ENCODE measurements around the gene PHF12.

Gene PHF12

DNA sequence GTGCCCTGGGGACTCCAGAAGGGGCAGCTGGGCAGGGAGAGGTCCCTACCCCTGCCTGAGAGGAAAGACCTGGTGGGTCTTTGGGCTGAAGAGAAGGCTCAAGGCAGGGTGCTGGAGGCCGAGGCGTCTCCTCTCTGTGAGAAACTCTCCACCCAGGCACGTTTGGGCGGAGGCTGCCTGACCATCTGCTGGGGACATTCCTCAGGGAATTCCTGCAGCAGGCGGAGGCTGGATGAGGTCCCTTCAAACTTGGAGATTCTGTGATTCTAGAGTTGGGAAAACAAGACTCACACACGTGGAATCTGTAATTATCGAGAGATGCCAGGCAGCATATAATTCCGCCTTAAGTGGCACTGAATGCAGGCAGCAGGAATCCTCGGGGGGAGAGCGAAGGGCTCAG, 21.1 kb upstream of the PHF12 start:
- Histone ChIP-seq H3K4me2 (ENCODE audit: low read length) (no peak overlapping the region), H3F3A (ENCODE audit: insufficient read depth, low read length) (no peaks in the 10 kb centered on the region), H3K4me1 (ENCODE audit: insufficient read depth, low read length, severe bottlenecking) (no peaks in the 10 kb centered on the region), H4K20me1 (ENCODE audit: insufficient read depth, low read length) (no peaks in the 10 kb centered on the region), H3K36me3 (ENCODE audit: insufficient read depth, low read length) (no peaks in the 10 kb centered on the region), H3K27me3 (ENCODE audit: insufficient read depth, low read length) (0 out of 2 replicates have a peak, but pooled peaks cover 10% of the 10 kb centered on the region), H3K79me2 (ENCODE audit: insufficient read depth, low read length) (no peaks in the 10 kb centered on the region), H3K4me3 (ENCODE audit: low read depth, low read length, poor library complexity, severe bottlenecking) (no peak overlapping the region), H3K9ac (ENCODE audit: low read length) (no peak overlapping the region), H3K9me2 (ENCODE audit: low read depth, low read length) (no peaks in the 10 kb centered on the region), H2AFZ (ENCODE audit: low read length) (no peak overlapping the region), H3K9me3 (ENCODE audit: low read length) (no peaks in the 10 kb centered on the region), H3K27ac (ENCODE audit: low read depth, low read length, poor library complexity, severe bottlenecking) (no peak overlapping the region)
- TF ChIP-seq EZH2 (IDR thresholded peaks at IDR 0.05; ENCODE audit: borderline replicate concordance, low read length) = no peak
- TF ChIP-seq, protein P1, sequence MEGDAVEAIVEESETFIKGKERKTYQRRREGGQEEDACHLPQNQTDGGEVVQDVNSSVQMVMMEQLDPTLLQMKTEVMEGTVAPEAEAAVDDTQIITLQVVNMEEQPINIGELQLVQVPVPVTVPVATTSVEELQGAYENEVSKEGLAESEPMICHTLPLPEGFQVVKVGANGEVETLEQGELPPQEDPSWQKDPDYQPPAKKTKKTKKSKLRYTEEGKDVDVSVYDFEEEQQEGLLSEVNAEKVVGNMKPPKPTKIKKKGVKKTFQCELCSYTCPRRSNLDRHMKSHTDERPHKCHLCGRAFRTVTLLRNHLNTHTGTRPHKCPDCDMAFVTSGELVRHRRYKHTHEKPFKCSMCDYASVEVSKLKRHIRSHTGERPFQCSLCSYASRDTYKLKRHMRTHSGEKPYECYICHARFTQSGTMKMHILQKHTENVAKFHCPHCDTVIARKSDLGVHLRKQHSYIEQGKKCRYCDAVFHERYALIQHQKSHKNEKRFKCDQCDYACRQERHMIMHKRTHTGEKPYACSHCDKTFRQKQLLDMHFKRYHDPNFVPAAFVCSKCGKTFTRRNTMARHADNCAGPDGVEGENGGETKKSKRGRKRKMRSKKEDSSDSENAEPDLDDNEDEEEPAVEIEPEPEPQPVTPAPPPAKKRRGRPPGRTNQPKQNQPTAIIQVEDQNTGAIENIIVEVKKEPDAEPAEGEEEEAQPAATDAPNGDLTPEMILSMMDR (IDR thresholded peaks at IDR 0.05; ENCODE audit: low read length) = no peak

DNA sequence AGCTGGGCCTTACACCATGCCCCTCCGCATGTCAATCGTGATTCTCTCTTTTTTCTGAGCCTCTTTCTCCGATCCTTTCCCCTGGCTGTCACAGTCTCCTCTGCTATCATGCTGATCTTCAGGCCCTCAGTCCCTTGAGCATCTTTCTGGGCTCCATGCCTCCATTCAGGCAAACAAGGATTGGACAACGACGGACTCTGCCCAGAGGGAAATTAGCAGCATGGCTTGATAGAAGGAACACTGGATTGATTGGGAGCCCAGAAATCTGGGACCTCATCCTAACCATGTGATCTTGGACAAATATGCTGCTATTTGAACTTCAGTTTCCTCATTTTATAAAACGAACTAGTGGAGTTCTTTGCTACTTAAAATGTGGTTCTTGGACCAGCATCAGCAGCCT, 19.6 kb upstream of the PHF12 start:
- no peaks in the 10 kb centered on the region for H3K9me2 ChIP-seq (ENCODE audit: low read depth, low read length)
- no peaks in the 10 kb centered on the region for H3F3A ChIP-seq (ENCODE audit: insufficient read depth, low read length)
- no peaks in the 10 kb centered on the region for H3K4me1 ChIP-seq (ENCODE audit: insufficient read depth, low read length, severe bottlenecking)
- no peak overlapping the region for H3K9ac ChIP-seq (ENCODE audit: low read length)
- H4K20me1 ChIP-seq (ENCODE audit: insufficient read depth, low read length) = no peaks in the 10 kb centered on the region
- no peak overlapping the region for H3K27ac ChIP-seq (ENCODE audit: low read depth, low read length, poor library complexity, severe bottlenecking)
- 0 out of 2 replicates have a peak, but pooled peaks cover 10% of the 10 kb centered on the region for H3K27me3 ChIP-seq (ENCODE audit: insufficient read depth, low read length)
- H3K4me3 ChIP-seq (ENCODE audit: low read depth, low read length, poor library complexity, severe bottlenecking) = no peak overlapping the region
- TF ChIP-seq EZH2 (IDR thresholded peaks at IDR 0.05; ENCODE audit: borderline replicate concordance, low read length) = no peak
- TF ChIP-seq, protein P1 (IDR thresholded peaks at IDR 0.05; ENCODE audit: low read length) = no peak
- H3K79me2 ChIP-seq (ENCODE audit: insufficient read depth, low read length) = no peaks in the 10 kb centered on the region
- no peaks in the 10 kb centered on the region for H3K9me3 ChIP-seq (ENCODE audit: low read length)
- H3K36me3 ChIP-seq (ENCODE audit: insufficient read depth, low read length) = no peaks in the 10 kb centered on the region
- no peak overlapping the region for H2AFZ ChIP-seq (ENCODE audit: low read length)
- H3K4me2 ChIP-seq (ENCODE audit: low read length) = no peak overlapping the region

DNA sequence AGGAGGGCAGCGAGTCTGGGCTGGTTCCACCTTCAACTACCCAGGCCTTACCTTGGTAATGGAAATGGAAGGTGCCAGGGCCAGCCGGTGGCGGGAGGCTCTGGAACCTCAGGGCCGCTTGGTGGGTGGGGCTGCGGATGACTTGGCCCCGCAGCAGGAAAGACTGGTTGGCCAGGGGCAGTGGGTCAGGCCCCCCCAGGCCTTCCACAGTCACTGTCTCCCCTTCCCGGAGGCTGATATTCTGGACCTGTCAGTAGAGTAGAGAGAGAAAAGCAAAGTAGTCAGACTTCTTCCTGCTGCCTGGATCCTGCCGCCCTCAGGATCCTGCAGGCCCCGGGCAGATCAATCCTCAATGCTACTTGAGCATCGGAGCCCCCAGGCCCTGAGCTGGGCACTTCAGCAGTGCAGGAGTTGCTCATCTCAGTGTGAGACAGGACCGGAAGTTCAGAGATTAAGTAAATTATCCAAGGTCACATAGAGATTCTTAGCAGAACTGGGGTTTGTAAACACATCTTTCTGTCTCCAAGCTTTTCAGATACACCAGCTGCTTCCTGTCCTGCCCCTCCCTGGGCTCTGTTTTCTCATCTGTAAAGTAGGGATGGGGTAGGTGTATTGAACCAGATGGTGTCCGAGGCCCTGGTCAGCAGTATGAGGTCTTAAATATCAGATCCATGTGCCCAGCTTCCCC, 18.5 kb upstream of the PHF12 start:
- Histone ChIP-seq H3K9me3 (ENCODE audit: low read length) (no peaks in the 10 kb centered on the region), H3K4me2 (ENCODE audit: low read length) (no peak overlapping the region), H3K4me3 (ENCODE audit: low read depth, low read length, poor library complexity, severe bottlenecking) (no peak overlapping the region), H3K4me1 (ENCODE audit: insufficient read depth, low read length, severe bottlenecking) (no peaks in the 10 kb centered on the region), H3K36me3 (ENCODE audit: insufficient read depth, low read length) (no peaks in the 10 kb centered on the region), H3K27ac (ENCODE audit: low read depth, low read length, poor library complexity, severe bottlenecking) (no peak overlapping the region), H3K79me2 (ENCODE audit: insufficient read depth, low read length) (no peaks in the 10 kb centered on the region), H3K9me2 (ENCODE audit: low read depth, low read length) (no peaks in the 10 kb centered on the region), H3F3A (ENCODE audit: insufficient read depth, low read length) (no peaks in the 10 kb centered on the region), H3K9ac (ENCODE audit: low read length) (no peak overlapping the region), H4K20me1 (ENCODE audit: insufficient read depth, low read length) (no peaks in the 10 kb centered on the region), H2AFZ (ENCODE audit: low read length) (no peak overlapping the region), H3K27me3 (ENCODE audit: insufficient read depth, low read length) (0 out of 2 replicates have a peak, but pooled peaks cover under 1% of the 10 kb centered on the region)
- no peak for TF ChIP-seq EZH2 (IDR thresholded peaks at IDR 0.05; ENCODE audit: borderline replicate concordance, low read length)
- TF ChIP-seq, protein P1 (IDR thresholded peaks at IDR 0.05; ENCODE audit: low read length) = no peak
